Natural killer cell (primary cell): Measurements from ENCODE around the gene SLC34A3. TPM values are rescaled to one million over a fixed set of nuclear protein-coding genes. Genes with fewer than 3 reads are reported as not detected.

Source experiments
- ATAC-seq, 3 donors: fragments of 150-1000 bp in 2 of 3; fragments of 200-7000 bp in 1 of 3; cut with Tn5 transposase; 1 replicate in 1 of 3; 2 replicates in 2 of 3; pipeline ENCODE4 v1.10.0; 2021; ENCODE audit warnings: mild to moderate bottlenecking in 2 of 3, moderate library complexity in 2 of 3
- DNase-seq, 2 donors: peaks; one replicate each; pipeline versions ENCODE4 v3.0.0 to v3.0.0-alpha.2; 2013 to 2021; ENCODE audit warnings: mixed read lengths in 1 of 2
- H3K27ac ChIP-seq: one replicate; pipeline ENCODE4 v1.5.1; 2013; ENCODE audit warnings: mild to moderate bottlenecking, low read length
- H3K27me3 ChIP-seq: one replicate; pipeline ENCODE4 v1.6.1; 2013; ENCODE audit warnings: low read length; ENCODE audit not compliant: control insufficient read depth, insufficient read depth
- H3K36me3 ChIP-seq: one replicate; pipeline ENCODE4 v1.6.1; 2013; ENCODE audit warnings: low read length; ENCODE audit not compliant: control insufficient read depth, insufficient read depth
- H3K4me1 ChIP-seq: one replicate; pipeline ENCODE4 v1.6.1; 2013; ENCODE audit warnings: low read length; ENCODE audit not compliant: control insufficient read depth, insufficient read depth
- H3K4me3 ChIP-seq: one replicate; pipeline ENCODE4 v1.5.1; 2013; ENCODE audit warnings: low read length
- H3K9me3 ChIP-seq: one replicate; pipeline ENCODE4 v1.6.1; 2013; ENCODE audit warnings: low read length; ENCODE audit not compliant: control insufficient read depth, insufficient read depth
- H3K27ac Mint-ChIP-seq, 2 donors: one replicate each; pipeline ENCODE4 v1.8.0; 2022; ENCODE audit warnings: mild to moderate bottlenecking in 2 of 2, mixed read lengths in 2 of 2, moderate library complexity in 1 of 2
- H3K27me3 Mint-ChIP-seq, 2 donors: one replicate each; pipeline ENCODE4 v1.8.0; 2022; ENCODE audit warnings: low read depth in 2 of 2, mixed read lengths in 2 of 2
- H3K36me3 Mint-ChIP-seq: one replicate; pipeline ENCODE4 v1.8.0; 2022; ENCODE audit warnings: mixed read lengths
- H3K4me1 Mint-ChIP-seq, 2 donors: one replicate each; pipeline ENCODE4 v1.8.0; 2022; ENCODE audit warnings: mixed read lengths in 2 of 2
- H3K4me3 Mint-ChIP-seq: one replicate; pipeline ENCODE4 v1.8.0; 2022; ENCODE audit warnings: mild to moderate bottlenecking, moderate library complexity, mixed read lengths
- H3K9me3 Mint-ChIP-seq, 2 donors: one replicate each; pipeline ENCODE4 v1.8.0; 2022; ENCODE audit warnings: mixed read lengths in 2 of 2
- CTCF ChIP-seq: fragments of 200-600 bp; IDR thresholded peaks from one replicate; pipeline ENCODE4 v1.8.0; 2022; ENCODE audit warnings: antibody characterized with exemption
- WGBS: methylation state at CpG from one replicate; pipeline ENCODE4 v1.1.7; 2013; ENCODE audit warnings: missing lambda C conversion rate; ENCODE audit not compliant: insufficient coverage; 5-methylcytosine and 5-hydroxymethylcytosine counted together
- intact Hi-C: fragments of 100-400 bp; cut with micrococcal nuclease; formaldehyde crosslinking; loops from one replicate; pipeline ENCODE4 v1.14.2; 2022
- total RNA-seq, 4 donors: library from RNA; stranded (reverse); fragments of 120-200 nt in 1 of 4; gene quantifications; one replicate each; pipeline versions ENCODE4 v1.2.3 to v1.2.4, GENCODE V29; 2013 to 2022

The SLC34A3 gene
- total RNA-seq, 3 donors from 2014 or later (not counting 1 experiment from before 2014, with no cell fraction given): not detected

GRCh38 chr9:137264067-137264466 lies 33.4 kb downstream of the SLC34A3 start:
- Mint-ChIP-seq H3K4me3 (no peak overlapping the region), H3K27me3 (no peaks in the 10 kb centered on the region), H3K9me3 (no peaks in the 10 kb centered on the region), H3K27ac (no peak overlapping the region), H3K36me3 (no peaks in the 10 kb centered on the region), H3K4me1 (peaks cover 0 to 12% of the 10 kb centered on the region in 2 donors)
- no peak overlapping the region for H3K4me3 ChIP-seq
- H3K9me3 ChIP-seq: no peaks in the 10 kb centered on the region
- peaks cover 4% of the 10 kb centered on the region for H3K4me1 ChIP-seq
- TF ChIP-seq CTCF: no peak
- H3K36me3 ChIP-seq: peaks cover 33% of the 10 kb centered on the region
- WGBS: 98% methylated on average over 22 of the region's 22 CpGs
- DNase-seq (no peak), ATAC-seq (no peak)
- H3K27ac ChIP-seq: no peak overlapping the region
- H3K27me3 ChIP-seq: no peaks in the 10 kb centered on the region
- intact Hi-C loops: no loop called here

- TF ChIP-seq CTCF: no peak
- H3K4me3 Mint-ChIP-seq: no peak overlapping the region
- H3K9me3 ChIP-seq: no peaks in the 10 kb centered on the region
- ATAC-seq (no peak), DNase-seq (no peak)
- H3K9me3 Mint-ChIP-seq: no peaks in the 10 kb centered on the region
- 94% methylated on average over 29 of the region's 29 CpGs for WGBS
- no peak overlapping the region for H3K27ac Mint-ChIP-seq
- intact Hi-C loops: no loop called here
- no peak overlapping the region for H3K4me3 ChIP-seq
- H3K27me3 ChIP-seq: no peaks in the 10 kb centered on the region
- H3K27me3 Mint-ChIP-seq: no peaks in the 10 kb centered on the region
- H3K4me1 ChIP-seq: peaks cover 7% of the 10 kb centered on the region
- H3K27ac ChIP-seq: no peak overlapping the region
- H3K36me3 ChIP-seq: peaks cover 30% of the 10 kb centered on the region
- no peaks in the 10 kb centered on the region for H3K36me3 Mint-ChIP-seq
- H3K4me1 Mint-ChIP-seq: peaks cover 4 to 12% of the 10 kb centered on the region in 2 donors
These were observed 34.9 kb downstream of the SLC34A3 start for GRCh38 chr9:137265496-137266161.

GRCh38 chr9:137266162-137266527 lies 35.4 kb downstream of the SLC34A3 start:
- no peak overlapping the region for H3K4me3 ChIP-seq
- H3K4me1 ChIP-seq: peaks cover 12% of the 10 kb centered on the region
- no peak for TF ChIP-seq CTCF
- intact Hi-C loops: no loop called here
- 97% methylated on average over 15 of the region's 15 CpGs for WGBS
- H3K4me3 Mint-ChIP-seq: no peak overlapping the region
- no peak overlapping the region for H3K27ac ChIP-seq
- H3K36me3 Mint-ChIP-seq: no peaks in the 10 kb centered on the region
- no peak for ATAC-seq
- H3K9me3 Mint-ChIP-seq: no peaks in the 10 kb centered on the region
- no peaks in the 10 kb centered on the region for H3K27me3 Mint-ChIP-seq
- no peak for DNase-seq
- peaks cover 30% of the 10 kb centered on the region for H3K36me3 ChIP-seq
- no peak overlapping the region for H3K27ac Mint-ChIP-seq
- peaks cover 4 to 13% of the 10 kb centered on the region in 2 donors for H3K4me1 Mint-ChIP-seq
- H3K27me3 ChIP-seq: no peaks in the 10 kb centered on the region
- no peaks in the 10 kb centered on the region for H3K9me3 ChIP-seq
